ENCODE data around the gene ZMIZ1. TPM values are rescaled to one million over a fixed set of nuclear protein-coding genes. Genes with fewer than 3 reads are reported as not detected.

ZMIZ1 gene
- total RNA-seq, 1 donor from 2014 or later = 46.2 TPM

- no peaks in the 10 kb centered on the region for H3K9me3 Mint-ChIP-seq (ENCODE audit: low read depth)
- no peak overlapping the region for H3K4me3 Mint-ChIP-seq (ENCODE audit: unreplicated experiment)
- peaks cover 26% of the 10 kb centered on the region for H3K4me1 Mint-ChIP-seq (ENCODE audit: low read depth)
- H3K36me3 Mint-ChIP-seq (ENCODE audit: low read depth) = peaks cover 37% of the 10 kb centered on the region
- H3K27me3 Mint-ChIP-seq (ENCODE audit: low read depth) = no peaks in the 10 kb centered on the region
- no peak for DNase-seq (ENCODE audit: low spot score)
- no peak for TF ChIP-seq CTCF (IDR thresholded peaks at IDR 0.05)
- H3K27ac Mint-ChIP-seq (ENCODE audit: unreplicated experiment) = peak overlapping the region; percentile 85
Observed at GRCh38 chr10:79299397-79300241, 230.9 kb downstream of the ZMIZ1 start.

DNA sequence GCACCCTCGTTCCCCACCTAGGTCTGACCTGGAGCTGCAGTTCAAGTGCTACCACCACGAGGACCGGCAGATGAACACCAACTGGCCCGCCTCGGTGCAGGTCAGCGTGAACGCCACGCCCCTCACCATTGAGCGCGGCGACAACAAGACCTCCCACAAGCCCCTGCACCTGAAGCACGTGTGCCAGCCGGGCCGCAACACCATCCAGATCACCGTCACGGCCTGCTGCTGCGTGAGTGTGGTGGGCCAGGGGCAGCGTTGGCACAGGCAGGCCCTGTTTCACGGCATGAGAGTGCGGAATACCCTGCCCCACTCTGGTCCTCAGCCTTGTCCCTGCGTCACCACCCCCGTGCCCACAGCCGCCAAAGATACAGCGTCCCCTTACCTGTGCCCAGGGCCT is 231.9 kb downstream of the ZMIZ1 start:
- Mint-ChIP-seq H3K27ac (ENCODE audit: unreplicated experiment) (no peak overlapping the region), H3K9me3 (ENCODE audit: low read depth) (no peaks in the 10 kb centered on the region), H3K27me3 (ENCODE audit: low read depth) (no peaks in the 10 kb centered on the region), H3K36me3 (ENCODE audit: low read depth) (peaks cover 32% of the 10 kb centered on the region), H3K4me3 (ENCODE audit: unreplicated experiment) (no peak overlapping the region), H3K4me1 (ENCODE audit: low read depth) (peaks cover 26% of the 10 kb centered on the region)
- DNase-seq (ENCODE audit: low spot score) = no peak
- no peak for TF ChIP-seq CTCF (IDR thresholded peaks at IDR 0.05)

DNA sequence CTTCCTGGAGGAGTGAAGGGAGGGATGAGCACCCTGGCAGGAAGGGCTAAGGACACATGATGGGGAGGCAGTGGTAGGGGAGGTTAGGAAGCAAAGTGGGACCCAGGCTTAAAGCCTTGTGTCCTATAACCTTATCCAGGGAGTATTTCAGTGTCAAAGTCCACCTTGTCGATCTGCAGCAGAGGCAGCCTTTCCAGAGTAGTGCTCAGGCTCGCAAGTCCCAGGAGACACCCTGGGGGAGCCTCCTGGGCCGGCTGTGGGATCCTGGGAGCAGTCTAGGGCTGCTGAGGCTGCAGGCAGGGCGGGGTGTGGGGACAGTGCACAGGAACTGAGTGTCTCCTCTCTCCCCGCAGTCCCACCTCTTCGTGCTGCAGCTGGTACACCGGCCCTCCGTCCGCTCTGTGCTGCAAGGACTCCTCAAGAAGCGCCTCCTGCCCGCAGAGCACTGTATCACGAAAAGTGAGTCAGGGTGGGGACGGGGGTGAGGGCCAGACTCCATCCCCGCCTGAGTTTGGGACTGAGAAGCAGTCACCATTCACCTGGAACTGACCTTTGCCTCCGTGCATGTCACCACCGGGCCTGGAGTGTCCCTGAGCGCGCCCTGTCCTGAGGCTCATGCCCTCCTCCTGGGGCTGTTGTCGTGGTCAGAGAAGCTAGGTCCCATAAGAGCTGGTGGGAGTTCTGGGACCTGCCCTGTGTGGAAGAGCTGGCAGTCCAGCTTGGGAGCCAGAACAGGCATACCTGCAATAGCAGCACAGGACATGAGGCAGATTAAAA is 233.2 kb downstream of the ZMIZ1 start:
- H3K27ac Mint-ChIP-seq (ENCODE audit: unreplicated experiment) = peak overlapping the region; percentile 32
- peaks cover 29% of the 10 kb centered on the region for H3K36me3 Mint-ChIP-seq (ENCODE audit: low read depth)
- no peak for DNase-seq (ENCODE audit: low spot score)
- no peaks in the 10 kb centered on the region for H3K9me3 Mint-ChIP-seq (ENCODE audit: low read depth)
- peaks cover 26% of the 10 kb centered on the region for H3K4me1 Mint-ChIP-seq (ENCODE audit: low read depth)
- H3K4me3 Mint-ChIP-seq (ENCODE audit: unreplicated experiment) = no peak overlapping the region
- no peak for TF ChIP-seq CTCF (IDR thresholded peaks at IDR 0.05)
- no peaks in the 10 kb centered on the region for H3K27me3 Mint-ChIP-seq (ENCODE audit: low read depth)

- H3K4me1 Mint-ChIP-seq (ENCODE audit: low read depth) = peaks cover 17% of the 10 kb centered on the region
Observed at GRCh38 chr10:79303631-79304478, 235.1 kb downstream of the ZMIZ1 start.

More at GRCh38 chr10:79303631-79304478, 235.1 kb downstream of the ZMIZ1 start:
- TF ChIP-seq CTCF (IDR thresholded peaks at IDR 0.05) = no peak
- no peak for DNase-seq (ENCODE audit: low spot score)
- no peak overlapping the region for H3K4me3 Mint-ChIP-seq (ENCODE audit: unreplicated experiment)
- peaks cover 38% of the 10 kb centered on the region for H3K36me3 Mint-ChIP-seq (ENCODE audit: low read depth)
- H3K27ac Mint-ChIP-seq (ENCODE audit: unreplicated experiment) = no peak overlapping the region
- H3K27me3 Mint-ChIP-seq (ENCODE audit: low read depth) = no peaks in the 10 kb centered on the region
- no peaks in the 10 kb centered on the region for H3K9me3 Mint-ChIP-seq (ENCODE audit: low read depth)
